ENCODE results near the gene PKLR.

Gene PKLR

GRCh38 chr1:155261852-155262673, 39.2 kb downstream of the PKLR start, which contains the start of gene SCAMP3:
SCAMP3 (minus strand) TSS chr1:155262360; CDS start chr1:155262151, 209 bp downstream.
- FAIRE-seq: peak; percentile 98
- DNase-seq (ENCODE audit: insufficient read length): peak; percentile 98
- TF ChIP-seq POLR2A (IDR thresholded peaks at IDR 0.05; ENCODE audit: low read depth, low read length) (peak; percentile 92), POLR2AphosphoS5 (IDR thresholded peaks at IDR 0.05; ENCODE audit: low read depth, low read length) (peak; percentile 85), TAF1 (IDR thresholded peaks at IDR 0.05; ENCODE audit: borderline replicate concordance, low read depth, low read length) (peak; percentile 56; the same call in 1 of the 2 replicates)

GRCh38 chr1:155261493-155261851, 39.8 kb downstream of the PKLR start:
- FAIRE-seq (no peak), DNase-seq (ENCODE audit: insufficient read length) (no peak)
- no peak for TF ChIP-seq POLR2AphosphoS5 (IDR thresholded peaks at IDR 0.05; ENCODE audit: low read depth, low read length)
- TF ChIP-seq TAF1 (IDR thresholded peaks at IDR 0.05; ENCODE audit: borderline replicate concordance, low read depth, low read length): no peak
- TF ChIP-seq POLR2A (IDR thresholded peaks at IDR 0.05; ENCODE audit: low read depth, low read length): no peak

- no peak for TF ChIP-seq POLR2AphosphoS5 (IDR thresholded peaks at IDR 0.05; ENCODE audit: low read depth, low read length)
- TF ChIP-seq POLR2A (IDR thresholded peaks at IDR 0.05; ENCODE audit: low read depth, low read length): no peak
- no peak for TF ChIP-seq TAF1 (IDR thresholded peaks at IDR 0.05; ENCODE audit: borderline replicate concordance, low read depth, low read length)
- DNase-seq (ENCODE audit: insufficient read length): no peak
- no peak for FAIRE-seq
These were observed 41.0 kb downstream of the PKLR start for GRCh38 chr1:155260276-155260675.

GRCh38 chr1:155256058-155256852, 45.0 kb downstream of the PKLR start:
- no peak for FAIRE-seq

GRCh38 chr1:155255243-155256007, 45.8 kb downstream of the PKLR start, which contains the start of gene ENTREP3:
ENTREP3 (minus strand) TSS chr1:155255483; CDS start chr1:155254877, 606 bp downstream.
- FAIRE-seq (peak; percentile 94), DNase-seq (ENCODE audit: insufficient read length) (peak; percentile 97)
- TF ChIP-seq POLR2AphosphoS5 (IDR thresholded peaks at IDR 0.05; ENCODE audit: low read depth, low read length) (peak; percentile 42; the same call in 1 of the 2 replicates), TAF1 (IDR thresholded peaks at IDR 0.05; ENCODE audit: borderline replicate concordance, low read depth, low read length) (no peak), POLR2A (IDR thresholded peaks at IDR 0.05; ENCODE audit: low read depth, low read length) (peak; percentile 57; the same call in 1 of the 2 replicates)

More at GRCh38 chr1:155256058-155256852, 45.0 kb downstream of the PKLR start:
- DNase-seq (ENCODE audit: insufficient read length): no peak
- TF ChIP-seq TAF1 (IDR thresholded peaks at IDR 0.05; ENCODE audit: borderline replicate concordance, low read depth, low read length) (no peak), POLR2AphosphoS5 (IDR thresholded peaks at IDR 0.05; ENCODE audit: low read depth, low read length) (no peak; the same call in 1 of the 2 replicates), POLR2A (IDR thresholded peaks at IDR 0.05; ENCODE audit: low read depth, low read length) (no peak)

GRCh38 chr1:155254714-155255242, 46.5 kb downstream of the PKLR start:
- TF ChIP-seq POLR2AphosphoS5 (IDR thresholded peaks at IDR 0.05; ENCODE audit: low read depth, low read length) (no peak), TAF1 (IDR thresholded peaks at IDR 0.05; ENCODE audit: borderline replicate concordance, low read depth, low read length) (no peak), POLR2A (IDR thresholded peaks at IDR 0.05; ENCODE audit: low read depth, low read length) (no peak)
- DNase-seq (ENCODE audit: insufficient read length) (peak; percentile 43), FAIRE-seq (no peak)

GRCh38 chr1:155254228-155254713, 47.0 kb downstream of the PKLR start:
- FAIRE-seq: no peak
- DNase-seq (ENCODE audit: insufficient read length): no peak
- TF ChIP-seq POLR2AphosphoS5 (IDR thresholded peaks at IDR 0.05; ENCODE audit: low read depth, low read length) (no peak), POLR2A (IDR thresholded peaks at IDR 0.05; ENCODE audit: low read depth, low read length) (no peak), TAF1 (IDR thresholded peaks at IDR 0.05; ENCODE audit: borderline replicate concordance, low read depth, low read length) (no peak)

DNA sequence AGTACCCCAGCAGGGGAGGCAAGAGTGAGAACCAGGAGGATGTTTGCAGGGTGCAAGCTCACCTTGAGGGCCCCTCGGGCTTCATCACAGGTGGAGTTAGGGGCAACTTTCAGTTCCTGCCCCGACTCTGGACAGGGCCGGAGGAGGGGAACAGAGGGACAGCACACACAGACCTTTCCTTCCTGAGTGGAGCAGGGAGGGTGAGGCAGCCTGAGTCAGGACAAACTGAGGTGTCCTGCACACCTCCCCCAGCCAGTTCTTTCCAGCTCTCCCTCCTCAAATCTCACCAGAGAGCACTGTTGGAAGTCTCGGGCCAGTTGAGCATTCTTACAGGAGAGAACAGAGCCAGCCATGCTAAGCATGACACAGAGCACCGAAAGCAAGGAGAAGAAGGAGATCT, 47.4 kb downstream of the PKLR start:
- TF ChIP-seq TAF1 (IDR thresholded peaks at IDR 0.05; ENCODE audit: borderline replicate concordance, low read depth, low read length): no peak
- no peak for TF ChIP-seq POLR2AphosphoS5 (IDR thresholded peaks at IDR 0.05; ENCODE audit: low read depth, low read length)
- TF ChIP-seq POLR2A (IDR thresholded peaks at IDR 0.05; ENCODE audit: low read depth, low read length): no peak
- DNase-seq (ENCODE audit: insufficient read length) (no peak), FAIRE-seq (no peak)

DNA sequence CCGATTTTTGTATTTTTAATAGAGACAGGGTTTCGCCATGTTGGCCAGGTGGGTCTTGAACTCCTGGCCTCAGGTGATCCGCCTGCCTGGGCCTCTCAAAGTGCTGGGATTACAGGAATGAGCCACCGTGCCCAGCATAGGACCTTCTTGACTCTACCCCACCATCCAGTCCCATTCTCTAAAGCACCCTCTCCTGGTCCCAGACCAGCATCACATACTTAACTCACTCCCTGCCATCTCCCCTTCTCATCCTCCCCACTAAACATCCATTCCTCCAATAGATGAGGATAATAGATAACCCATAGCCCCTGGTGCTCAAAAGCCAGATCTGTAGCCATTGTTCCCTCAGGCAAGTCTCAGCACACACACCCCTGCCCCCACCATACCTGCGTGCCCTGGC, 48.0 kb downstream of the PKLR start:
- DNase-seq (ENCODE audit: insufficient read length) (no peak), FAIRE-seq (no peak)
- TF ChIP-seq TAF1 (IDR thresholded peaks at IDR 0.05; ENCODE audit: borderline replicate concordance, low read depth, low read length): no peak
- no peak for TF ChIP-seq POLR2A (IDR thresholded peaks at IDR 0.05; ENCODE audit: low read depth, low read length)
- no peak for TF ChIP-seq POLR2AphosphoS5 (IDR thresholded peaks at IDR 0.05; ENCODE audit: low read depth, low read length)

DNA sequence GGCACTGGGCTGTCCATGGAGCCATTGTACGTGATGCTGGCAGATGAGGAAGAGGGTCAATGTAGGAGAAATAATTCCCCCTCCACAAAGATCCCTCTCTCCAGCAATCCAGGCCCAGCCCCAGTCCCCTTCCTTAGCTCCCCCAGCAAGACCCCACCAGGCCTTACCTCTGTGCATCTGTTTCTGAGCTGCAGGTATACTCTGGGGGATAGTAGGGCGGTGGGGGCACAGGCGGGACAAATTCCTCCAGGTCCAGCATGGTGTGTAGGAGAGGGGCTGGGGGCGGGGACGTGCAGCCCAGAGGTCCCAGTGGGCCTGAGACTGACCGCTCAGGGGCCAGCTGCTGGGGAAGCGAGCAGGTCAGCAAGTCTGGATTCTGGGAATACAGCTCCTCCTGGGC, 49.7 kb downstream of the PKLR start:
- DNase-seq (ENCODE audit: insufficient read length) (no peak), FAIRE-seq (no peak)
- TF ChIP-seq POLR2A (IDR thresholded peaks at IDR 0.05; ENCODE audit: low read depth, low read length) (no peak), POLR2AphosphoS5 (IDR thresholded peaks at IDR 0.05; ENCODE audit: low read depth, low read length) (no peak), TAF1 (IDR thresholded peaks at IDR 0.05; ENCODE audit: borderline replicate concordance, low read depth, low read length) (no peak)
